Spinal cord (tissue), 10 donors: Measurements from ENCODE around the gene UGT1A10. TPM values are rescaled to one million over a fixed set of nuclear protein-coding genes. Genes with fewer than 3 reads are reported as not detected.

Source experiments
- DNase-seq, 6 donors: peaks; one replicate each; pipeline versions ENCODE4 v3.0.0 to v3.0.0-alpha.2; 2013 to 2015; ENCODE audit warnings: low spot score in 6 of 6, low read depth in 4 of 6
- H3K27ac ChIP-seq: one replicate; pipeline ENCODE4 v1.5.1; 2013; ENCODE audit warnings: low read depth, low read length, control low read depth
- H3K27me3 ChIP-seq: one replicate; pipeline ENCODE4 v1.6.1; 2013; ENCODE audit warnings: low read length; ENCODE audit not compliant: control insufficient read depth, insufficient read depth
- H3K36me3 ChIP-seq: one replicate; pipeline ENCODE4 v1.6.1; 2013; ENCODE audit warnings: low read length; ENCODE audit not compliant: control insufficient read depth, insufficient read depth
- H3K4me1 ChIP-seq: one replicate; pipeline ENCODE4 v1.6.1; 2013; ENCODE audit warnings: low read length; ENCODE audit not compliant: control insufficient read depth, insufficient read depth
- H3K4me3 ChIP-seq: one replicate; pipeline ENCODE4 v1.5.1; 2013; ENCODE audit warnings: low read depth, low read length, control low read depth
- H3K9me3 ChIP-seq: one replicate; pipeline ENCODE4 v1.6.1; 2013; ENCODE audit warnings: low read length; ENCODE audit not compliant: control insufficient read depth, insufficient read depth
- WGBS: methylation state at CpG from one replicate; pipeline ENCODE4 v1.1.5; 2013; ENCODE audit warnings: missing lambda C conversion rate; ENCODE audit not compliant: insufficient coverage; 5-methylcytosine and 5-hydroxymethylcytosine counted together
- polyA plus RNA-seq, 2 donors: library from polyadenylated mRNA; unstranded; fragments of 120-200 nt; gene quantifications; one replicate each; pipeline ENCODE4 v1.2.1, GENCODE V29; 2013; ENCODE audit not compliant: insufficient read length in 2 of 2
- total RNA-seq, 2 donors: library from RNA; depleted of rRNA in 1 of 2; stranded (reverse); fragments of 120-200 nt in 1 of 2; fragments of >200 nt in 1 of 2; gene quantifications; one replicate each; pipeline versions ENCODE4 v1.2.3 to v1.2.4, GENCODE V29; 2013 to 2014
- donor health status: healthy.

UGT1A10 gene
- total and polyA plus RNA-seq, 4 donors: not detected

DNA sequence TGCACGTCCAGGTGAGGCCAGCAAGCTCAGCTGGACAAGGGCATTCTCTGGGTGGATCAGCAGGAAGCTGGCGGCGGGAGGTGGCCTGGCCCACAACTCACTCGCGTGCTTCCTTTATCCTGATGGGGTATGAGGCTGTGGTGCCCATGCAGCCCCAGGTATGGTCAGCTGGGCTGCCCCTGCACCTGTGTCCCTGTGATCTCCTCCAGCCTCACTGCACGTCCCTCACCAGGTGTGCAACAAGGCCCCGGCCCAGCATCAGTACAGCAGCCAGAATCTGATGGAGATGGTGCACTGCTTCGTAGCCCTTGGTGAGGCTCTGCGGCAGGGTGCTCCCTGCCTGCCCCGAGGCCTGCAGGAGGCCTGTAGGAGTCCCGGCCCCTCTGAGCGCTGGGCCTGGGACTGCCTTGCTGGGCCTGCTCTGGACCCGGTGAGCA, 159.5 kb downstream of the UGT1A10 start:
- Histone ChIP-seq H3K4me3 (no peak overlapping the region), H3K9me3 (no peaks in the 10 kb centered on the region), H3K27ac (no peak overlapping the region), H3K4me1 (no peaks in the 10 kb centered on the region), H3K27me3 (no peaks in the 10 kb centered on the region), H3K36me3 (no peaks in the 10 kb centered on the region)
- no peak for DNase-seq
- WGBS: 90% methylated on average over 11 of the region's 13 CpGs

DNA sequence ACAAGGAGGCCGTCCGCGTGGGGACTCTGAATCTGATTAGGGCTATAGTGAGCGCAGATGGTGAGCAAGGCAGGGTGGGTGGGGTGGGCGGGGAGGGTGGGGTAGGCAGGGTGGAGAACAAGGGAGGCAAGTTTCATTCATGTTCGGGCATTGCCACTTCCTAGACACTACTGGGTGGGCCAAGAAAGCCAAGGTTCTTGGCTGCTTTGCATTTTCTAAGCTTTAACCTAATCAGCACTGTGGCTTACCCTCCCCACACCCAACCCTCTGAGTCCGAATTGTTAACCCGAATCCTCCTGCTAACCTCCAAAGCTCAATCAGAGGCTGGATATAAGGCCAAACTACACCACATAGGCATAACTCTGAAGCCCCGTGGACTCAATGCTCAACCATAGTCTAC, 160.0 kb downstream of the UGT1A10 start:
- no peaks in the 10 kb centered on the region for H3K36me3 ChIP-seq

DNA sequence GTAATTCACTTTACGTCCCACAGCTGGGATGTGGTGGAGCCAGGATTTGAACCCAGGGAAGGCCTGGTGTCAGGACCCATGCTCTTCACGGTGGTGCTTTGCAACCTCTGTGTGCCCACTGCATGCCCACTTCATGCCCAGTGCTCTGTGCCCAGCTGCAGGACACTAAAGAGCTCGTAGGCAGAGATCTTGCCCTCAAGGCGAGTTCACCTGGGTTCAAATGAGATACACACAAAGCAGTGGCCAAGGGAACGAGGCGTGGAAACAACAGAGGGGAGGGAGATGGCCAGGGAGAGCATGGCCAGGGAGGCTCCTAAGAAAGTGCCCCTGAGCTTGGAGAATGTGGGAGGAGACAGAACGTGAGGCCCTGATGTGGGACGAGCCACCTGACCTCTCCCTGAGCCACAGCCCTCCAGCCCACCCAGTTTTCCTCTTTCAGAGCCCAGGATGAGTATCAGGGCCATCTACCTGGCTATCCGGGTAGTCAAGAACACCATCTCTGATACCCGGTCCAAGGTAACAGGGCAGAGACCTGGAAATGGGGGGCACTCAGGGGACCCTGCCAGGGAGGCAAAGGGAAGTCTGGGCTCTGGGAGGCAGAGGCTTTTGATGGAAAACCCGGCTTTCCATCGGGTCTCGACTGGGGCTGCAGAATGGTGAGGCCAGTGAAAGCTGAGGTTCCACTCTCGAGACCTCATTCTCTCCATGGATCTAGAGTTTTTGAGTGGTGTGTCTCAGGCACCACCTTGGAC, 162.3 kb downstream of the UGT1A10 start:
- Histone ChIP-seq H3K36me3 (no peaks in the 10 kb centered on the region), H3K4me3 (no peak overlapping the region), H3K9me3 (no peaks in the 10 kb centered on the region), H3K27me3 (no peaks in the 10 kb centered on the region), H3K4me1 (no peaks in the 10 kb centered on the region), H3K27ac (no peak overlapping the region)
- 85% methylated on average over 14 of the region's 14 CpGs for WGBS
- no peak for DNase-seq

More for the DNA sequence above, 160.0 kb downstream of the UGT1A10 start:
- H3K4me1 ChIP-seq: no peaks in the 10 kb centered on the region
- WGBS: 85% methylated on average over 3 of the region's 9 CpGs
- H3K9me3 ChIP-seq: no peaks in the 10 kb centered on the region
- no peak overlapping the region for H3K4me3 ChIP-seq
- no peak overlapping the region for H3K27ac ChIP-seq
- no peak for DNase-seq
- no peaks in the 10 kb centered on the region for H3K27me3 ChIP-seq

DNA sequence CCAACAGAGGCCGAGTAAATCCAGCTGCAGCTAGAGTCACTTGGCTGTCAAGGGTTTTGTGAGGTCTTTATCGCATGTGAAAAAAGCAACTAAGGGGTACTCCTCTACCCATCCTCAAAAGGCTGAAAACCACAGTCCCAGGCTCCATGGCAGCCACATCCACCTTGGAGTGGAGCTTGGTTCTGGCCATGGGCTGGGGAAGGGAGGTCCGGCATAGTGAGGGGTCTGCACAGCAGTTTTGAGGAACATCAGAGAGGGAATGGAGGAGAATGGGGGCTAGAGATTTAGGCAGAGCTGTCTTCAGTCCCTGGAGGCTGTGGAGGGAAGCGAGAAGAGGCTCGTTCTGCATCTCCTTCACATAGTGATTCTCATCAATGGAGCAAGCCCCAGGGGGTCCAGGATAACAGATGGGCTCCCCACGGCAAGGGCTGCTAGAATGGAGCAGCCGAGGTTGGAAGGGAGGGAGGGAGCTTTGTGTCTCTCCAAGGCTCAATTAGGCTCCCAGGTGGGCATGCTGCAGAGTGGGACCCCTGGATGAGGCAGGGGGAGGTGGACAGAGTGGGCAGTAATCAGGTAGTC, 162.9 kb downstream of the UGT1A10 start:
- 42% methylated on average over 6 of the region's 7 CpGs for WGBS
- DNase-seq: peak in 1 of 6 donors; percentile 9

DNA sequence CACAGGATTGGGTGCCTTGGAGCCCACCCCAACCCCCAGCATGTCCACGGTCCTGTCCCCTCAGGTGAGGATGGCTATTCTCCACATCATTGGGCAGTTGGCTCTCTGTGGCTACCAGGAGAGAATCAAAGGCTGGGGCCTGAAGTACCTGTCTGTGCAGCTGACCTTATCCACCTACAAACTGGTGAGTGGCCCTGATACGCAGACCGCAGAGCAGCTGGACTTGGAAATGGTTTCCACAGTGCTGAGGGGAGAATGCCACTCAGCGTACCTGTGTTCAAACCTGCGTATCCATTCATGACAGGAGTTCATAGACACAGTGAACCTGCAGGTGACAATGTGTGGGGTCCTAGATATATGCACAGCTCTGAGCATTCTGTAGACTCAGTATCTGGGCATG, 163.5 kb downstream of the UGT1A10 start:
- Histone ChIP-seq H3K36me3 (no peaks in the 10 kb centered on the region), H3K4me1 (no peaks in the 10 kb centered on the region), H3K4me3 (no peak overlapping the region), H3K27me3 (no peaks in the 10 kb centered on the region), H3K9me3 (no peaks in the 10 kb centered on the region), H3K27ac (no peak overlapping the region)
- WGBS: 74% methylated on average over 5 of the region's 5 CpGs
- DNase-seq: no peak

More for the DNA sequence above, 162.9 kb downstream of the UGT1A10 start:
- Histone ChIP-seq H3K4me3 (no peak overlapping the region), H3K27ac (no peak overlapping the region), H3K4me1 (no peaks in the 10 kb centered on the region), H3K27me3 (no peaks in the 10 kb centered on the region), H3K9me3 (no peaks in the 10 kb centered on the region), H3K36me3 (no peaks in the 10 kb centered on the region)

DNA sequence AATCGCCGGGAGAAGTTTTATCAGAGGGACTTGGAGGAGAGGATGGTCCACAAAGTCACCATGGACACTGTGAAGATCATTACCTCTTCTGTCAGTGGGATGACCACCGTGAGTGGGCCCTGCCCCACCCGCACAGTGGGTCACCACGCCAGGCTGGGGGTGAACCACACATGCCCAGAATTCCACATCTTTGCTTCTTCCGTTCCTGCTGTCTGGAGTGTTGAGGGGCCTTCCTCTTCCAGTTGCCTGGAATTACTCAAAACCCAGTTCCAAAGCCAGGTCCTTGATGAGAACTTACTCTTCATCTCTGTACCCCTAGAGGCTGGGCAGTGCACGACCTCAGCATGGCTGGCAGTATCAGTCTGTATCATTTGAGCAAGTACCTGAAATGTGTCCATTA, 164.0 kb downstream of the UGT1A10 start:
- H3K9me3 ChIP-seq: no peaks in the 10 kb centered on the region
- no peak overlapping the region for H3K27ac ChIP-seq
- WGBS: 93% methylated on average over 4 of the region's 7 CpGs
- DNase-seq: no peak
- no peaks in the 10 kb centered on the region for H3K36me3 ChIP-seq
- H3K27me3 ChIP-seq: no peaks in the 10 kb centered on the region
- no peaks in the 10 kb centered on the region for H3K4me1 ChIP-seq
- H3K4me3 ChIP-seq: no peak overlapping the region

DNA sequence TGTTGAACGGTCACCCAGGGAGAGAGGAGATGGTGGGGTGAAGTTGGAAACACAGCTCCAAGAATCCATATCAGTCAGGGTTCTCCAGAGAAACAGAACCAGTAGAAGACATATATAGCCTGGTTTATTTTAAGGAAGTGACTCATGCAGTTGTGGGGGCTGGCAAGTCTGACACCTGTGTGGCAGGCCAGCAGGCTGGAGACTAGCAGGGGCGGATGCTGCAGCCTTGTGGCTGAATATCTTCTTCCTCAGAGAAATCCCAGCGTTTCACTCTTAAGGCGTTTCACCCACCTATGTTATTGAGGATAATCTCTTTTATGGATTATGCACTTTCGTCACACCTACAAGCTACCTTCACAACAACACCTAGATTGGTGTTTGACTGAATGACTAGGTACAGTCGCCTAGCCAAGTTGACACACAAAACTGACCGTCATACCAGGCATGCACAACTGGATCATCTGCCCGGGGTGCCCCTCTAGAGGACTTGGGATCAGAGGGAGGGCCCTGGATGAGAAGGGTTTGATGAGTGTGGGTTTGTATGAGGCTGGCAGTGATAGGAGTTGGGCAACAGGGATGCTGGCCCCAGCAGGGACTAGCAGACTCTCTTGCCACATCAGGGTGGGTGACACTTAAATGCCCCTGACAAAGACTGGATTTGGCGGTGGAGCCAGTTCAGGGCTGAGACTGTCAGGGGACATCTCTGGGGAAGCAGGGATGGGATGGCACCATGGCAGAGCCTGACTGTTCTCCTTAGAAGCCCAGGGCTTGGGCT, 165.3 kb downstream of the UGT1A10 start:
- no peak overlapping the region for H3K27ac ChIP-seq
- DNase-seq: no peak
- H3K4me1 ChIP-seq: no peaks in the 10 kb centered on the region
- H3K27me3 ChIP-seq: no peaks in the 10 kb centered on the region
- H3K36me3 ChIP-seq: no peaks in the 10 kb centered on the region
- no peaks in the 10 kb centered on the region for H3K9me3 ChIP-seq
- WGBS: 82% methylated on average over 5 of the region's 9 CpGs
- no peak overlapping the region for H3K4me3 ChIP-seq

DNA sequence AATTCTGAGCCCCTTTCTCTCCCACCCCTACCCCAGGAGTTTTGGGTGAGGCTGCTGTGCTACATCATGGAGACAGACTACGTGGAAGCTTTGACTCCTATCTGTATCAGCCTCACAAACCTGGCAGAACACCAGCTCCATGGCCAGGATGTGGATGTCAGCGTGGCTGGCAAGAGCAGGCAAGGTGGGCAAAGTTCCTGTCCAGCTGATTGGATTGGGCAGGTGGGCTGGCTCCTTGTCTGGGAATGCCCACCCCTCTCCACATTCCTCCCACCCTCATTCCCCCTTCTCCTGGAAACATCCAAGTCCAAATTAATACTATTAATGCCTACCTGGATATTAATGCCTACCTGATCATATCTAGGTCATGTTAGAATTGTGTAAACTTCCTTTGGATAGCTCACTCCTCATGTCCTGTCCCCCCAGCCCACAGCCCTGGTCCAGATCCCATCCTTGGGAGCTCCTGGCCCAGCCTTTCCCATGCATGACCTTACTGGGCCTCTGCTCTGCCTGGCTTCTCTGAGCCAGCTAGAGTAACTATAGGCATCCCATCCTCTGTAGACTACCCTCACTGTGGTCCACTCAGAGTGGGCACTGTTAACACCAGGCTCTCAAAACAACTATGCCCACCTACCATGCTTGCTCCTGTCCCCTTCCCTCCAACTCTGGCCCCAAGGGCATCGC, 166.0 kb downstream of the UGT1A10 start:
- Histone ChIP-seq H3K4me1 (no peaks in the 10 kb centered on the region), H3K27ac (no peak overlapping the region), H3K36me3 (no peaks in the 10 kb centered on the region), H3K9me3 (no peaks in the 10 kb centered on the region), H3K4me3 (no peak overlapping the region), H3K27me3 (no peaks in the 10 kb centered on the region)
- 67% methylated on average over 1 of the region's 3 CpGs for WGBS
- DNase-seq: no peak

DNA sequence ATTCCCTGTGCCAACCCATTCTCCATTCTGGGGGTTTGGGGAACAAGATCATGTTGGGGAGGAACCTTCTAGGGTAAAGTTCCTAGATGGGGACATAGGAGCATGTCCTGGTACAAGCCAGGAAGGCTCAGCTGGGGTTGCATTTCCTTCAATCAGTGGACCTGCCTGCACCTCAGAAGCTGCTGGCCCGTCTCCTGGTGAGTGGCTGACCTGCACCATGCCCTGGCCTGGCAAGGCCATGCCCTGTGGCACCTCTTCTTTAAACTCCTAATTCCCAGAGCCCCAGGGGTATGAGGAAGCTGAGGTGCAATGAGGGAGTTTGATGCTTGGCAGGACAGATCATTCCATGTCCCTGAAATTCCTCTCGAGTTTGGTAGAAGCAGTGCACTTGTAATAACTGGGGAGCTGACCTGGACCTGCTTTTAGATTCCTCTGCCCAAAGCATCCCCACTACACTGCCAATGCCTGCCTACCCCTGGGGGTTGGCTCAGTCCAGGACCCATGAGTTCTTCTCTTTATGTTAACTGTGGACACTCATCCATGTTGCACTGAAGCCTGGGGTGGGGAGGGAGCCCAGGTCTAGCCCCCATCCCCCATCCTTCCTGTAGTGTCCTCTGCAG, 167.2 kb downstream of the UGT1A10 start:
- H3K27ac ChIP-seq: no peak overlapping the region
- no peaks in the 10 kb centered on the region for H3K36me3 ChIP-seq
- no peaks in the 10 kb centered on the region for H3K9me3 ChIP-seq
- no peaks in the 10 kb centered on the region for H3K27me3 ChIP-seq
- no peak for DNase-seq
- 75% methylated on average over 2 of the region's 2 CpGs for WGBS
- H3K4me1 ChIP-seq: no peaks in the 10 kb centered on the region
- no peak overlapping the region for H3K4me3 ChIP-seq
